HS-27A (cell line): ENCODE data around the gene ANKRD45.
"Not testable (repeated sequence)": the region's sequence is repeated elsewhere in the genome, so short reads cannot be mapped to it uniquely, and the experiment has no call there.

Experiments used
- DNase-seq: peaks from one replicate; pipeline ENCODE4 v3.0.0-alpha.2; 2012; ENCODE audit warnings: low read depth, missing footprints

ANKRD45 gene

GRCh38 chr1:173572201-173572873, 97.3 kb downstream of the ANKRD45 start:
- DNase-seq, result no peak

GRCh38 chr1:173570370-173571007, 99.2 kb downstream of the ANKRD45 start:
- DNase-seq, result no peak

DNA sequence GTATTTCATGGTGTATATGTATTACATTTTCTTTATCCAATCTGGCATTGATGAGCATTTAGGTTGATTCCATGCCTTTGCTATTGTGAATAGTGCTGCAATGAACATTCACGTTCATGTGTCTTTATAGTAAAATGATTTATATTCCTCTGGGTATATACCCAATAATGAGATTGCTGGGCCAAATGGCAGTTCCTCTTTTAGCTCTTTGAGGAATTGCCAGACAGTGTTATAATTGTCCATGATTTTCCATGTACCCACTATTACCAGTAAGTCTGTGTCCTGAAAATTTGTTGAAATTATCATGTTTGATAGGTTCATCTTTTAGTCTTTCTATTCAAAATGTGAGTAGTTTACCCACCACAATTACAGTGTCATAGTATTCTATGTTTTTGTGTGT, 101.2 kb downstream of the ANKRD45 start:
- no peak for DNase-seq

DNA sequence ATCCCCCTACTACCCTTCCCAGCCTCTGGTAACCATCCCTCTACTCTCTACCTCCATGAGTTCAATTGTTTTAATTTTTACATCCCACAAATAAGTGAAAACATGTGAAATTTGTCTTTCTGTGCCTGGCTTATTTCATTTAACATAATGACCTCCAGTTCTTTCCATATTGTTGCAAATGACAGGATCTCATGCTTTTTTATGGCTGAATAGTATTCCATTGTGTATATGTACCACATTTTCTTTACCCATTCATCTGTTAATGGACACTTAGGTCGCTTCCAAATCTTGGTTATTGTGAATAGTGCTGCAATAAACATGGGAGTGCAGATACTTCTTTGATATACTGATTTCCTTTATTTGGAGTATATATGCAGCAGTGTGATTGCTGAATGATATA, 105.8 kb downstream of the ANKRD45 start:
- DNase-seq, result not testable (repeated sequence)

GRCh38 chr1:173562813-173563212, 106.8 kb downstream of the ANKRD45 start:
- no peak for DNase-seq

DNA sequence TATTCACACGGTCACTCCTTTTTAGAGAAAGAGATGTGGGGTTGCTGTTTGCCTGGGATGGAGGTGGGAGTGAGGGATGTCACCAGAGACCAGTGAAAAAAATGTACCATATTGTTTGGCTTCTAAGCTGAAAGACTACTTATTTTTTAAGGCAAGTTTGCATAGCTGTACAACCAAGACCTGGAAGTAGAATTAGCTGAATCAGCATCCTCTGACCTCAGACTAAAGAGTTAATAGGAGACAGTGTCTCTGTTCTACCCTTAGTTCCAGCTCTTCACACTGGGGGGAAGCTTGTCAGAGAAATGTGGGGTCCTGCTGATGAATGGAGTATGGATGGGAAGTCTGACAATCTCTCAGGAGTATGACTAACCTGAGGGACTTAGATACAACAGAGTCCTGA, 108.4 kb downstream of the ANKRD45 start:
- no peak for DNase-seq

- no peak for DNase-seq
These were observed 109.3 kb downstream of the ANKRD45 start for GRCh38 chr1:173560285-173560880.
